GM23338 (cell line): Measurements from ENCODE around the gene PLAAT1. TPM values are rescaled to one million over a fixed set of nuclear protein-coding genes. Genes with fewer than 3 reads are reported as not detected.

Experiments
- ATAC-seq: fragments of 200-7000 bp; cut with Tn5 transposase; 3 replicates; pipeline ENCODE4 v1.9.1; 2020
- DNase-seq: peaks from one replicate; pipeline ENCODE4 v3.0.0-alpha.2; 2015; ENCODE audit warnings: low spot score
- H2AFZ ChIP-seq: fragments of 200-600 bp; sonication (generic); 2 replicates; pipeline ENCODE4 v1.8.0; 2016; ENCODE audit warnings: antibody characterized with exemption, mild to moderate bottlenecking, moderate library complexity
- H3F3A ChIP-seq: fragments of 200-600 bp; sonication (generic); replicated peaks from 2 replicates; pipeline ENCODE4 v1.8.0; 2017; ENCODE audit warnings: antibody characterized with exemption, mixed run types, low read depth
- H3K27ac ChIP-seq: fragments of 200-600 bp; sonication (generic); 2 replicates; pipeline ENCODE4 v1.6.1; 2016; ENCODE audit warnings: low read depth
- H3K27me3 ChIP-seq: fragments of 200-600 bp; sonication (generic); 2 replicates; pipeline ENCODE4 v1.8.0; 2016; ENCODE audit warnings: mild to moderate bottlenecking, mixed run types, moderate library complexity; ENCODE audit not compliant: insufficient read depth
- H3K36me3 ChIP-seq: fragments of 200-600 bp; sonication (generic); 2 replicates; pipeline ENCODE4 v1.8.0; 2016; ENCODE audit warnings: mild to moderate bottlenecking; ENCODE audit not compliant: insufficient read depth
- H3K4me1 ChIP-seq: fragments of 200-600 bp; sonication (generic); 2 replicates; pipeline ENCODE4 v1.8.0; 2016; ENCODE audit warnings: mild to moderate bottlenecking, moderate library complexity; ENCODE audit not compliant: insufficient read depth
- H3K4me2 ChIP-seq: fragments of 200-600 bp; sonication (generic); 2 replicates; pipeline ENCODE4 v1.7.1; 2017; ENCODE audit warnings: mixed run types
- H3K4me3 ChIP-seq: fragments of 200-600 bp; sonication (generic); 2 replicates; pipeline ENCODE4 v1.6.1; 2016; ENCODE audit warnings: mixed run types
- H3K79me2 ChIP-seq: fragments of 200-600 bp; sonication (generic); replicated peaks from 2 replicates; pipeline ENCODE4 v1.8.0; 2017; ENCODE audit warnings: mild to moderate bottlenecking; ENCODE audit not compliant: insufficient read depth
- H3K9me2 ChIP-seq: fragments of 200-600 bp; sonication (generic); 2 replicates; pipeline ENCODE4 v1.8.0; 2017; ENCODE audit not compliant: insufficient read depth
- H4K20me1 ChIP-seq: fragments of 200-600 bp; sonication (generic); replicated peaks from 2 replicates; pipeline ENCODE4 v1.8.0; 2017; ENCODE audit warnings: mild to moderate bottlenecking; ENCODE audit not compliant: insufficient read depth
- H3K27ac Mint-ChIP-seq: 2 replicates; pipeline ENCODE4 v1.8.0; 2020; ENCODE audit warnings: inconsistent platforms, mild to moderate bottlenecking, moderate library complexity, mixed read lengths
- H3K27me3 Mint-ChIP-seq: 3 replicates; pipeline ENCODE4 v1.8.0; 2022; ENCODE audit warnings: low read depth, mild to moderate bottlenecking, moderate library complexity, mixed read lengths, inconsistent platforms; ENCODE audit not compliant: insufficient read depth, poor library complexity
- H3K36me3 Mint-ChIP-seq: 3 replicates; pipeline ENCODE4 v1.8.0; 2021; ENCODE audit warnings: low read depth, mild to moderate bottlenecking, inconsistent platforms, moderate library complexity, mixed read lengths
- H3K4me1 Mint-ChIP-seq: 3 replicates; pipeline ENCODE4 v1.8.0; 2020; ENCODE audit warnings: mild to moderate bottlenecking, inconsistent platforms, mixed read lengths
- H3K4me3 Mint-ChIP-seq: 3 replicates; pipeline ENCODE4 v1.8.0; 2021; ENCODE audit warnings: moderate library complexity, mild to moderate bottlenecking, inconsistent platforms, mixed read lengths
- H3K9me3 Mint-ChIP-seq: 3 replicates; pipeline ENCODE4 v1.8.0; 2020; ENCODE audit warnings: moderate library complexity, mild to moderate bottlenecking, inconsistent platforms, mixed read lengths
- EZH2 ChIP-seq: fragments of 200-600 bp; sonication (generic); IDR thresholded peaks from one replicate; pipeline ENCODE4 v1.8.0; 2017; ENCODE audit warnings: antibody characterized with exemption, mild to moderate bottlenecking, low read depth; ENCODE audit not compliant: unreplicated experiment
- JUNB ChIP-seq: IDR thresholded peaks from one replicate; pipeline ENCODE4 v1.6.1; 2016; ENCODE audit warnings: antibody characterized with exemption; ENCODE audit not compliant: unreplicated experiment
- NANOG ChIP-seq: IDR thresholded peaks from 2 replicates; pipeline ENCODE4 v1.6.1; 2016; ENCODE audit warnings: antibody characterized with exemption, borderline replicate concordance
- REST ChIP-seq: IDR thresholded peaks from one replicate; pipeline ENCODE4 v1.6.1; 2018; ENCODE audit warnings: antibody characterized with exemption; ENCODE audit not compliant: unreplicated experiment
- STAT1 ChIP-seq: IDR thresholded peaks from one replicate; pipeline ENCODE4 v1.6.1; 2016; ENCODE audit warnings: antibody characterized with exemption; ENCODE audit not compliant: unreplicated experiment
- ZNF114 ChIP-seq: fragments of 250-450 bp; sonication (Bioruptor Pico); IDR thresholded peaks from 2 replicates; pipeline ENCODE4 v1.5.0; 2020; ENCODE audit warnings: mild to moderate bottlenecking, moderate library complexity
- ZNF331 ChIP-seq: fragments of 250-450 bp; sonication (Bioruptor Pico); IDR thresholded peaks from 2 replicates; pipeline ENCODE4 v1.5.0; 2020; ENCODE audit warnings: low read depth, mild to moderate bottlenecking, moderate library complexity
- polyA plus RNA-seq: library from polyadenylated mRNA; unstranded; fragments of >200 nt; fragmentation: Nextera tagmentation; extraction: Ambion mirVana; gene quantifications from 2 replicates; pipeline ENCODE4 v1.2.1, GENCODE V29; 2016
- total RNA-seq: library from RNA; depleted of rRNA; stranded (reverse); fragments of >200 nt; shearing (Covaris generic); gene quantifications from 2 replicates; pipeline ENCODE4 v1.2.3, GENCODE V29; 2014
- TF ChIP-seq, protein P1 (sequence below): IDR thresholded peaks from 2 replicates; pipeline ENCODE4 v1.6.1; 2016; ENCODE audit warnings: antibody characterized with exemption
- TF ChIP-seq, protein P2 (sequence below): fragments of 250-450 bp; sonication (Bioruptor Pico); IDR thresholded peaks from 2 replicates; pipeline ENCODE4 v1.5.0; 2020; ENCODE audit warnings: mild to moderate bottlenecking, moderate library complexity

The PLAAT1 gene
- total and polyA plus RNA-seq, 2 experiments from 2014 or later: 5.4 to 6.7 TPM

DNA sequence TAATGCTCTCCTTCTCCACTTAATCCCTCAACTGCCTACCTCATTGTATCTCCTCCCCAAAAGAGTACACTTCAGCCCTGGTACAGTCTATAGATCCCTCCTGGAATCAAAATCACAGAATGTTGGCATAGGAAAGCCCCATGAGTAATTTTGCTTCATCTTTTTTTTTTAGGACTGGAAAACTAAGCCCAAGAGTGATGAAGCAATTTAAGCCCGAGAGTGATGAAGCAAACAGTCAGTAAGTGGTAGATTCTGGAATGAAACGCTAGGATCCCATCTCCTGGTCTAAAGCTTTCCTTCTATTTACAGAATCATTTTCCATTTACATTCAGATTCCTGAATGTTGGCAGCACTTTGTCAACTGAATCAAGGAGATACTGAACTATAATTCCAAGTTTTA, 29.8 kb upstream of the PLAAT1 start:
- Mint-ChIP-seq H3K4me1 (peaks cover 11% of the 10 kb centered on the region), H3K27me3 (no peaks in the 10 kb centered on the region), H3K4me3 (no peak overlapping the region), H3K9me3 (no peaks in the 10 kb centered on the region), H3K36me3 (no peaks in the 10 kb centered on the region), H3K27ac (no peak overlapping the region)
- Histone ChIP-seq H3K4me2 (no peak overlapping the region), H4K20me1 (no peaks in the 10 kb centered on the region), H3K4me3 (no peak overlapping the region), H3K79me2 (no peaks in the 10 kb centered on the region), H3K36me3 (no peaks in the 10 kb centered on the region), H3F3A (no peaks in the 10 kb centered on the region), H3K27me3 (no peaks in the 10 kb centered on the region), H3K27ac (no peak overlapping the region), H3K4me1 (peaks cover 8% of the 10 kb centered on the region; the same call in 1 of the 2 replicates), H2AFZ (no peak overlapping the region), H3K9me2 (peaks cover 3% of the 10 kb centered on the region; the same call in 1 of the 2 replicates)
- TF ChIP-seq ZNF331 (CRISPR knock-in tag) (no peak), ZNF114 (CRISPR knock-in tag) (no peak), JUNB (no peak), NANOG (no peak), STAT1 (no peak), REST (no peak), EZH2 (no peak)
- TF ChIP-seq, protein P1, sequence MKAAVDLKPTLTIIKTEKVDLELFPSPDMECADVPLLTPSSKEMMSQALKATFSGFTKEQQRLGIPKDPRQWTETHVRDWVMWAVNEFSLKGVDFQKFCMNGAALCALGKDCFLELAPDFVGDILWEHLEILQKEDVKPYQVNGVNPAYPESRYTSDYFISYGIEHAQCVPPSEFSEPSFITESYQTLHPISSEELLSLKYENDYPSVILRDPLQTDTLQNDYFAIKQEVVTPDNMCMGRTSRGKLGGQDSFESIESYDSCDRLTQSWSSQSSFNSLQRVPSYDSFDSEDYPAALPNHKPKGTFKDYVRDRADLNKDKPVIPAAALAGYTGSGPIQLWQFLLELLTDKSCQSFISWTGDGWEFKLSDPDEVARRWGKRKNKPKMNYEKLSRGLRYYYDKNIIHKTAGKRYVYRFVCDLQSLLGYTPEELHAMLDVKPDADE: no peak
- TF ChIP-seq, protein P2, sequence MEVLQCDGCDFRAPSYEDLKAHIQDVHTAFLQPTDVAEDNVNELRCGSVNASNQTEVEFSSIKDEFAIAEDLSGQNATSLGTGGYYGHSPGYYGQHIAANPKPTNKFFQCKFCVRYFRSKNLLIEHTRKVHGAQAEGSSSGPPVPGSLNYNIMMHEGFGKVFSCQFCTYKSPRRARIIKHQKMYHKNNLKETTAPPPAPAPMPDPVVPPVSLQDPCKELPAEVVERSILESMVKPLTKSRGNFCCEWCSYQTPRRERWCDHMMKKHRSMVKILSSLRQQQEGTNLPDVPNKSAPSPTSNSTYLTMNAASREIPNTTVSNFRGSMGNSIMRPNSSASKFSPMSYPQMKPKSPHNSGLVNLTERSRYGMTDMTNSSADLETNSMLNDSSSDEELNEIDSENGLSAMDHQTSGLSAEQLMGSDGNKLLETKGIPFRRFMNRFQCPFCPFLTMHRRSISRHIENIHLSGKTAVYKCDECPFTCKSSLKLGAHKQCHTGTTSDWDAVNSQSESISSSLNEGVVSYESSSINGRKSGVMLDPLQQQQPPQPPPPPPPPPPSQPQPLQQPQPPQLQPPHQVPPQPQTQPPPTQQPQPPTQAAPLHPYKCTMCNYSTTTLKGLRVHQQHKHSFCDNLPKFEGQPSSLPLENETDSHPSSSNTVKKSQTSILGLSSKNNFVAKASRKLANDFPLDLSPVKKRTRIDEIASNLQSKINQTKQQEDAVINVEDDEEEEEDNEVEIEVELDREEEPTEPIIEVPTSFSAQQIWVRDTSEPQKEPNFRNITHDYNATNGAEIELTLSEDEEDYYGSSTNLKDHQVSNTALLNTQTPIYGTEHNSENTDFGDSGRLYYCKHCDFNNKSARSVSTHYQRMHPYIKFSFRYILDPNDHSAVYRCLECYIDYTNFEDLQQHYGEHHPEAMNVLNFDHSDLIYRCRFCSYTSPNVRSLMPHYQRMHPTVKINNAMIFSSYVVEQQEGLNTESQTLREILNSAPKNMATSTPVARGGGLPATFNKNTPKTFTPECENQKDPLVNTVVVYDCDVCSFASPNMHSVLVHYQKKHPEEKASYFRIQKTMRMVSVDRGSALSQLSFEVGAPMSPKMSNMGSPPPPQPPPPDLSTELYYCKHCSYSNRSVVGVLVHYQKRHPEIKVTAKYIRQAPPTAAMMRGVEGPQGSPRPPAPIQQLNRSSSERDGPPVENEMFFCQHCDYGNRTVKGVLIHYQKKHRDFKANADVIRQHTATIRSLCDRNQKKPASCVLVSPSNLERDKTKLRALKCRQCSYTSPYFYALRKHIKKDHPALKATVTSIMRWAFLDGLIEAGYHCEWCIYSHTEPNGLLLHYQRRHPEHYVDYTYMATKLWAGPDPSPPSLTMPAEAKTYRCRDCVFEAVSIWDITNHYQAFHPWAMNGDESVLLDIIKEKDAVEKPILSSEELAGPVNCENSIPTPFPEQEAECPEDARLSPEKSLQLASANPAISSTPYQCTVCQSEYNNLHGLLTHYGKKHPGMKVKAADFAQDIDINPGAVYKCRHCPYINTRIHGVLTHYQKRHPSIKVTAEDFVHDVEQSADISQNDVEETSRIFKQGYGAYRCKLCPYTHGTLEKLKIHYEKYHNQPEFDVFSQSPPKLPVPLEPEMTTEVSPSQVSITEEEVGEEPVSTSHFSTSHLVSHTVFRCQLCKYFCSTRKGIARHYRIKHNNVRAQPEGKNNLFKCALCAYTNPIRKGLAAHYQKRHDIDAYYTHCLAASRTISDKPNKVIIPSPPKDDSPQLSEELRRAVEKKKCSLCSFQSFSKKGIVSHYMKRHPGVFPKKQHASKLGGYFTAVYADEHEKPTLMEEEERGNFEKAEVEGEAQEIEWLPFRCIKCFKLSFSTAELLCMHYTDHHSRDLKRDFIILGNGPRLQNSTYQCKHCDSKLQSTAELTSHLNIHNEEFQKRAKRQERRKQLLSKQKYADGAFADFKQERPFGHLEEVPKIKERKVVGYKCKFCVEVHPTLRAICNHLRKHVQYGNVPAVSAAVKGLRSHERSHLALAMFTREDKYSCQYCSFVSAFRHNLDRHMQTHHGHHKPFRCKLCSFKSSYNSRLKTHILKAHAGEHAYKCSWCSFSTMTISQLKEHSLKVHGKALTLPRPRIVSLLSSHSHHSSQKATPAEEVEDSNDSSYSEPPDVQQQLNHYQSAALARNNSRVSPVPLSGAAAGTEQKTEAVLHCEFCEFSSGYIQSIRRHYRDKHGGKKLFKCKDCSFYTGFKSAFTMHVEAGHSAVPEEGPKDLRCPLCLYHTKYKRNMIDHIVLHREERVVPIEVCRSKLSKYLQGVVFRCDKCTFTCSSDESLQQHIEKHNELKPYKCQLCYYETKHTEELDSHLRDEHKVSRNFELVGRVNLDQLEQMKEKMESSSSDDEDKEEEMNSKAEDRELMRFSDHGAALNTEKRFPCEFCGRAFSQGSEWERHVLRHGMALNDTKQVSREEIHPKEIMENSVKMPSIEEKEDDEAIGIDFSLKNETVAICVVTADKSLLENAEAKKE (CRISPR knock-in tag): no peak
- DNase-seq (no peak), ATAC-seq (no peak)
